GM21515 (cell line): Measurements from ENCODE around the gene ELMOD3.
"Not testable (repeated sequence)": the region's sequence is repeated elsewhere in the genome, so short reads cannot be mapped to it uniquely, and the experiment has no call there.

Experiments used
- ATAC-seq: cut with Tn5 transposase; IDR thresholded peaks from one replicate; pipeline ENCODE4 v1.9.1; 2021; ENCODE audit not compliant: unreplicated experiment

ELMOD3 gene

GRCh38 chr2:85329181-85329651 is 25.4 kb upstream of the ELMOD3 start:
- no peak for ATAC-seq

DNA sequence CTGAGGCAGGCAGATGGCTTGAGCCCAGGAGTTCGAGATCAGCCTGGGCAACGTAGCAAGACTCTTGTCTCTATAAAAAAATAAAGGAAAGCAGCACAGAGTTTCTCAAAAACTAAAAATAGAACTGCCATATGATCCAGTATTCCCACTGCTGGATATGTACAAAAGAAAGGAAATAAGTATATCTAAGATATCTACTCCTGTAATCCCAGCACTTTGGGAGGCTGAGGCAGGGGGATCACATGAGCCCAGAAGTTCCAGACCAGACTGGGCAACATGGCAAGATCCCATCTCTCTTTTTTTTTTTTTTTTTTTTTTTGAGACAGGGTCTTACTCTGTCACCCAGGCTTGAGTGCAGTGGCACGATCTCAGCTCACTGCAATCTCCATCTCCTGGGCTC is 24.9 kb upstream of the ELMOD3 start:
- ATAC-seq = not testable (repeated sequence)

DNA sequence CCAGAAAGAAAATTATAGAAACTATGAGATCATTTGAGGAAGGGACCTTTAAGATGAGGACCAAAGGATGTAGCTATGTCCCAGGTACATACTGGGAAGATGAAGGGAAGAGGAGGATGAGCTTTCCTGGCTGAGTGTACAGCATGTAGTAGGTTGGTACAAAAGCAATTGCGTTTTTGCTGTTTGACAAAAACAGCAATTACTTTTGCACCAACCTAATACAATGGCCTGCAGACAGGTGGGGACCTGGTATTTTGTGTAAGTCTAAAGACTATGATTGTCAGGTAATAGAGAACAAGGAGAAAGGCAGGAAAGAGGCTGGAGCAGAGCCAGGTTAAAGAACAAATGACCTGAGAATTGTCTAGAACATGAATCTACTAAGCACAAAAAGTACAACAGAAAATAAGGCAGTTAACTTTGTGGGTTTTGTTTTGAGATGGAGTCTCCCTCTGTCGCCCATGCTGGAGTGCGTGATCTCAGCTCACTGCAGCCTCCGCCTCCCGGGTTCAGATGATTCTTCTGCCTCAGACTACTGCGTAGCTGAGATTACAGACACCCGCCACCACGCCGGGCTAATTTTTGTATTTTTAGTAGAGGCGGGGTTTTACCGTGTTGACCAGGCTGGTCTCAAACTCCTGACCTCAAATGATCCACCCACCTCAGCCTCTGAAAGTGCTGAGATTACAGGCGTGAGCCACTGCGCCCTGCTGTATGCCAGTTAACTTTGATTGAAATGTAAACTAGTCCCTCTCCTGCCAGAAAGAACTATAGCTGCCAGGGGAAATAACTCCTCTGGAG is 23.5 kb upstream of the ELMOD3 start:
- ATAC-seq = no peak

GRCh38 chr2:85333877-85334276 is 20.7 kb upstream of the ELMOD3 start:
- not testable (repeated sequence) for ATAC-seq

DNA sequence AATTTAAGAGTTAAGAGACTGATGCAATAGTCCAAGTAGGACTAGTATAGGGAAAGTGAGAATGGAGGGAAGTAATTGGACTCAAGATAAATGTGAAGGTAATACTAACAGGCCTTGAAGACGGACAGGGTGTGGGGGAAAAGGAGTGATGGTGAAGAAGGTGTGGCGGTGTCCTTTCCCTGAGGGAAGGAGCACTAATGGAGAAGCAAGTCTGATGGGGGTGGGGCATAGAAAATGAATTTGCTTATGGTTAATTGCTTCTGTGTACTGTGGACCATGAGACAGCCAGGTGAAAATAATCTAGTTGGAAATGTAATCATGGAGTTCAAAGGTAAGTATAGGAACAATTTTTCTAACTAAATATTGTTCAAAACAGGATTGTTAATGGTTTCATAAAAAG is 19.6 kb upstream of the ELMOD3 start:
- ATAC-seq = no peak

- ATAC-seq = no peak
Observed at GRCh38 chr2:85340034-85340892, 14.3 kb upstream of the ELMOD3 start.

- no peak for ATAC-seq
Observed at GRCh38 chr2:85341269-85342029, 13.1 kb upstream of the ELMOD3 start.

DNA sequence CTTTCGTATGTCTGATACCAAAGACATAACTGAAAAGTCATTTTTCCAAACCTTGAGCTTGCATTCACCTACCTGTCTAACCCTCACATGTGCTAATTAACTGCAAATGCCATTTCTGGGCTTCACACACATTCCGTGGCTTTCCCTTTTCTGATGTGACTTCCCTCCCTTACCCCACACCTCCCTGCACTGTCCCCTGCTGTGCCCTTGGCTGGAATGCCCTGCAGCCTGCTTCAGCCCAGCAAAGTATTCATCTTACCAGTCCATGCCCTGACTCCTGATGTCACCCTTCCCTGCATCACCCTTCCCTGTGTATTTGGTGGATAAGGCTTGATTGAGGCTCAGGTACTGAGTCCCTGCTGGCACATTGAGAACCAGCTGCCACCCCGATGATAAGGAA is 12.4 kb upstream of the ELMOD3 start:
- no peak for ATAC-seq

DNA sequence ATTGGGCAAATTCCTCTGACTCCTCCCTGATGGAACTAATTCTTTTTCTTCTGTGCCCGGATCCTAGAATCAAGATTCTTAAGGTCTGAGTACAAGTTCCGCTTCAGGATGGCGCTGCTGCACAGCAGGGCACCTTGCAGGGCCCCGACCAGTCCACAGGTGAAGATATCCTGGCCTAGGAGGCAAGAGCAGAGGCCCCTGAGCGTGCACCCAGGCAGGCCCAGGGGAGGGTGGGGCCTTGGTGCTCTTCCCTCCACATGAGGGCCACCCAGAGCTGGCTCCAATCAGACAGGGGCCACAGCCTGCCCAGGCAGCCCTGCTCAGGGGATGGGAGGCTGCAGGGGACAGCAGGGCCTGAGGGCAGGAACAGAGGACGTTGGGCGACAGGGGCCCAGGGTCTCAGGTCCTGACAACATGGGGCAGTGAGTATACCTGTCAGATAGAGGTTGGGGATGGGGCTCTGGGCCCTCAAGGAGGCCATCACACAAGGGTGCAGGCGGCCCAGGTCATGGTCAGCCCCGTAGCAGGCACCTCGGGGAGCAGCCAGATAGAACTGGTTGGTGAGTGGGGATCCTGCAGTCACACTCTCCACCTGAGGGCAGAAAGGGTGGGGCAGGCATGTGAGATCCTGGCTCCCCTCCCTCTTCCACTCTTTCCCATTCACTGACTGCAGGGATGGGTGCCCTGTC is 11.2 kb upstream of the ELMOD3 start:
- ATAC-seq = not testable (repeated sequence)

- no peak for ATAC-seq
Observed at GRCh38 chr2:85344356-85344954, 10.1 kb upstream of the ELMOD3 start.

- no peak for ATAC-seq
Observed at GRCh38 chr2:85347599-85347998, 7.0 kb upstream of the ELMOD3 start.

DNA sequence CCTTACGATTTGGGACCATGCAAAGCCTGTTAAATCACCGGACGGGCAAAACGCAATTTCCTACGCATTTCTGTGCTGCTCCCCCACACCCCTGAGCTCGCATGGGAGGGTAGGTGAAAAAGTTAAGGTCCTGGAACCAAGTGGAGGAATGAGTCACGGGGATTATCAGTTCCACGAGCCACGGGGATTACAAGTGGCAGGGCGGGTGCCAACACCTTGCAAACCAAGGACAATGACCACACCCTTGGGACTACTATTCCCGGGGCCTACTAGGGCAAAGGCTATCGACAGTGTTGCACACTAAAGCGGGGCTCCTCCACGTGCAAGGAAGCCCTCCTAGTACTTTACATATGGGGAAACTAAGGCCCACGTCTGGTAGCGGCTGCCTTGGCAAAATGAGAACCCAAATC is 688 bp upstream of the ELMOD3 start:
- ATAC-seq = peak; percentile 9

DNA sequence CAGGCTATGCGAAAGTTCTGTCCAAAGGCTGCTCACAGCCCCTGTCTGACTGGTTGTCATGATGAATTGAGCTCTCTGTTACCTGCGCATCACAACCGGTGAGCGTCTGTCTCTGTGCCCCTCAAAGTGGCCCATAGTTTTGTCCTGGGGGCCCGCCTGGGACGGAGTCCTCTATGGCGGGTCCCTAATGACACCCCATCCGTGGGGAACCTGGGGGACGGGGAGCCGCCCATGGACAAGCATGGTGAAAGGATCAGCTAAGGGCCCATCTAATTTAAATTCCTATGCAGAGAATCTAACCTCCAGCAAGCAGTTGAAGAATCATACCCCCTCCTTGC is 473 bp downstream of the ELMOD3 start:
- peak; percentile 8 for ATAC-seq

DNA sequence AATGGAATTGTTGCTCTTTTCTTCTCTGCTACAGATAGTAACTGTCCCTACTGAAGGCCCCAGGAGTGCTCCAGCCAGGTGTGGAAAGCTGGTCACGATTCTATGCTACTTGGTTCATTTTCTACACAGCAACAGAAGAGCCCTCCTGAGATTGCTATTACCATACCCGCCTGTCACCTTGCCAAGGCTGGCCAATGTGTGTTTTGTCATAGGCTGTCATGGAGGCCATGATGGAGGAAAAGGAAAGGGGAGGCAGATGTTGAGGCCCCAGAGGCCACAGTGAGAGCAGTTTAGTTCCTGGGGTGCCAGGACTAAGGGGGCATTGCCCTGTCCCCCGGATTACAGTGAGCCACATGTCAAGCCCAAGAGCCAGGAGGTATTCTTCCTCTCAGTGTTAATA is 952 bp downstream of the ELMOD3 start:
- ATAC-seq = no peak

DNA sequence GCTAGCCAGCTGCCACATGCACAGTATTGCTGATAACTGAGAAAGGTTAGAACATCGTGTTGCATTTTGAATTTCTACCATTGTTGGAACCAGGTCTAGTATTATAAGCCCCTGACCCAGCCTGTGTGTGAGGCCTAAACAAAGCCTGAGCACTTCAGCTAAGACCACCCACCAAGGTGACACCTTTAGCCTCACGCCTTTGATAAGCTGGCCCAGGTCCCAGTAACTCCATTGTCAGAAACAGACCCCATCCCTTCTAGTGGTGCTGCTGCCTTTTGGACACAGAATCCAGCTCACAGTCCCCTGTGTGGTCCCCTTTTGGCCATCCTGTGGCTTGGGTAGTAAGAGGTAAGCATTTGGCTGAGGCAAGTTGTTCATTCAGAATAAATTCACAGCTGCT is 1.6 kb downstream of the ELMOD3 start:
- ATAC-seq = no peak

- ATAC-seq = no peak
Observed at GRCh38 chr2:85357736-85358135, 3.2 kb downstream of the ELMOD3 start.

DNA sequence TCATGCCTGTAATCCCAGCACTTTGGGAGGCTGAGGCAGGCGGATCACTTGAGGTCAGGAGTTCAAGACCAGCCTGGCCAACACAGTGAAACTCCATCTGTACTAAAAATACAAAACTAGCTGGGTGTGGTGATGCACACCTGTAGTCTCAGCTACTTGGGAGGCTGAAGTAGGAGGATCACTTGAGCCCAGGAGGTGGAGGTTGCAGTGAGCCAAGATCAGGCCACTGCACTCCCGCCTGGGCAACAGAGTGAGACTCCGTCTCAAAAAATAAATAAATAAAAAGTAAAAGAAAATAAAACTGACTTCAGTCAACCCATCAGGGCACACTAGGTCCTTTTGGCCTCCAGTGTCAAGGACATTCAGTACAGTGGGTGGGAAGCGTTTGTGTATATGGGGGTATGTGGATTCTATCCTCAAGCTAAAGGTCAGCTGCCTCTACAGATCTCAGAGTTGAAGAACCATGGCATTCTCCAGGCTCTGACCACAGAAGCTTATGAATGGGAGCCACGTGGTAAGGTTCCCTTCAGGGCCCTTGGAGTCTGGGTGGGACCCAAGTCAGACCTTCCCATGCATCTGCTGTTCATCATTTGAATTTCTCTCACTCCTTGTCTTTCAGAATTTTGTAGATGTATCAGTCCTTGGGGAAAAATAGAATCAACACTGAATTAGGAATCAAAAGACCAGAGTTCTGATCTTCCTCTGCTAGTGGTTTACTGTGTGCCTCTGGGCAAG is 8.3 kb downstream of the ELMOD3 start:
- not testable (repeated sequence) for ATAC-seq

GRCh38 chr2:85367180-85367579 is 12.6 kb downstream of the ELMOD3 start:
- ATAC-seq = no peak

DNA sequence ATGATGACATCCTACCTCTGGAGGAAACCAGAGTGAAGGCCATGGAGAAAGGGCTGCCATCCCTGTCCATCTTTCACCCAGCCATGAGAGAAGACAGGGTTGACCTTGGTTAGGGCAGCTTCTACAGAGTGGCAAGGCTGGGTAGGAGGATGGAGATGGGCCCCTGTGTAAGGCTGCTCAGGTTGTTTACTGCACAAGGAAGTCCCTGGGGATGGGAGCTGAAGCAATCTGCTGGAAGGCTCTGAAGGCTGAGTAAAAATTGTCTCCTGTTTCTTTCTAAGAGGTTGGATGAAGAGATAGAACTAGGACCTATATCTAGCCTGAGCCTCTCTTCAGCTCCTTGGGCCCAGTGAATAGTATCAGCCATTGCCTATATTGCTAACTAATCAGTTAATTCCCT is 14.4 kb downstream of the ELMOD3 start:
- no peak for ATAC-seq

GRCh38 chr2:85369500-85369899 is 14.9 kb downstream of the ELMOD3 start:
- no peak for ATAC-seq
